ENCODE results near the gene RALGAPA2. TPM values are rescaled to one million over a fixed set of nuclear protein-coding genes. Genes with fewer than 3 reads are reported as not detected.
A peak's percentile ranks its signal among the peaks of the same experiment; 100 is the strongest.

Gene RALGAPA2
- 33.1 TPM for polyA plus RNA-seq
- long read RNA-seq, donor 1 = 0 reads
- long read RNA-seq, donor 2, partial matches to known transcripts = 5 of 5 reads
- long read RNA-seq, donor 2, other reads (novel, unspliced or antisense) = 0 of 5 reads
- long read RNA-seq, donor 3, partial matches to known transcripts = 35 of 35 reads
- long read RNA-seq, donor 3, other reads (novel, unspliced or antisense) = 0 of 35 reads
- long read RNA-seq, donor 4 = 0 reads
- long read RNA-seq, donor 5, full-length matches to known transcripts = 1 of 1 reads
- long read RNA-seq, donor 5, partial matches to known transcripts = 0 of 1 reads
- long read RNA-seq, donor 5, other reads (novel, unspliced or antisense) = 0 of 1 reads
- long read RNA-seq, donor 6 = 0 reads
- long read RNA-seq, donor 7 = 0 reads
- long read RNA-seq, donor 8, full-length matches to known transcripts = 1 of 16 reads
- long read RNA-seq, donor 8, partial matches to known transcripts = 15 of 16 reads
- long read RNA-seq, donor 8, other reads (novel, unspliced or antisense) = 0 of 16 reads
- long read RNA-seq, donor 9 = 0 reads
- long read RNA-seq, donor 10 = 0 reads
- long read RNA-seq, donor 11, partial matches to known transcripts = 21 of 21 reads
- long read RNA-seq, donor 11, other reads (novel, unspliced or antisense) = 0 of 21 reads

DNA sequence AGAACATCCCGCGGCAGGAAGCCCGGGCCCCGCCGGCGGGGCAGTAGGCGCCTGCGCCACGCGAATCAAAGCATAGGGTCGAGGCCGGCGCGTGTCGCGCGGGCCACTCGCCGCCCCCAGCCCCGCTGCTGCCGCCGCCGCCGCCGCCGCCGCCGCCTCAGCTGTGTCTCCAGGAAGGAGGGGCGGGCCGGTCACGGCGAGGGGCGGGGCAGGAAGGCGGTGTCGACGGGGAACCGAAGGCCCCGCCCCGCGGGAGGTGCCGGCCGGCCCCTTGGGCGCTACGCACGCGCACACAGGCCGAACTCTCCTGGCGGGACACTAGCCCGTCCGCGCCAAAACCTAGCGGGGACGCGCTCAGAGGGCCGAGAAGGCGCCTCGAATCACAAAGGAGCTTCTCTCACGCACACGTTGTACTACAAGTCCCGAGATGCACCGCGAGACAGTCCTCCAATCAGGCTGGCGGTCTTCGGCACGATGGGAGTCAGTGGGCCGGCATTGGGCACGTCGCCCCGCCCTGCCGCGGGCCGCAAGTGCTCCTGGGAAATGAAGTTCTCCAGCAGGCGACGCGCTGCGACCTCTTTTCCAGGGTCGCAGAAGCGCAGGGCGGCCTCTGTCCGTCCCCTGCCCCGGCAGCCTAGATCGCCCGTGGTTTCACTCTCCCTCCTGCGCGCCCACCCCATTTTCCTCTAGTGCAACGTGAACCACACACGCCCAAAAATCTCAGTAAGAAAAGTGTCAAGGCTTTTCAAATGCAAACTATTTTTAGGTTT is at the start of gene RALGAPA2:
RALGAPA2 (minus strand) TSS at position 171 of the 770 bp plus-strand sequence; CDS start at position 7, 164 bp downstream.
- Histone ChIP-seq H3K4me3 (ENCODE audit: low read length) (peak within 1 kb of the TSS; percentile 66), H3K4me1 (ENCODE audit: control insufficient read depth, insufficient read depth, low read length) (peaks cover 9% of the 10 kb centered on the region), H3K36me3 (ENCODE audit: control insufficient read depth, insufficient read depth, low read length) (no peaks in the 10 kb centered on the region), H3K9me3 (ENCODE audit: control insufficient read depth, low read depth, low read length) (no peaks in the 10 kb centered on the region), H3K27me3 (ENCODE audit: control insufficient read depth, insufficient read depth, low read length) (no peaks in the 10 kb centered on the region), H3K27ac (ENCODE audit: low read length) (peak within 1 kb of the TSS; percentile 93)
- DNase-seq = peak; percentile 98 to 99
- no CpG with 5 or more reads among the region's 87 CpGs for WGBS (ENCODE audit: insufficient coverage, low lambda C conversion rate)

- H3K9me3 ChIP-seq (ENCODE audit: control insufficient read depth, low read depth, low read length) = no peaks in the 10 kb centered on the region
- H3K36me3 ChIP-seq (ENCODE audit: control insufficient read depth, insufficient read depth, low read length) = no peaks in the 10 kb centered on the region
- DNase-seq = no peak
- no peaks in the 10 kb centered on the region for H3K27me3 ChIP-seq (ENCODE audit: control insufficient read depth, insufficient read depth, low read length)
- H3K27ac ChIP-seq (ENCODE audit: low read length) = no peak overlapping the region
- no peak overlapping the region for H3K4me3 ChIP-seq (ENCODE audit: low read length)
- WGBS (ENCODE audit: insufficient coverage, low lambda C conversion rate) = no CpG with 5 or more reads among the region's 1 CpG
- H3K4me1 ChIP-seq (ENCODE audit: control insufficient read depth, insufficient read depth, low read length) = peaks cover 5% of the 10 kb centered on the region
Measured at GRCh38 chr20:20761301-20761700, 48.9 kb upstream of the RALGAPA2 start.

- peak; percentile 57 to 77 for DNase-seq
- Histone ChIP-seq H3K27ac (ENCODE audit: low read length) (peak overlapping the region; percentile 42), H3K4me1 (ENCODE audit: control insufficient read depth, insufficient read depth, low read length) (peaks cover 5% of the 10 kb centered on the region), H3K4me3 (ENCODE audit: low read length) (no peak overlapping the region), H3K36me3 (ENCODE audit: control insufficient read depth, insufficient read depth, low read length) (no peaks in the 10 kb centered on the region), H3K27me3 (ENCODE audit: control insufficient read depth, insufficient read depth, low read length) (no peaks in the 10 kb centered on the region), H3K9me3 (ENCODE audit: control insufficient read depth, low read depth, low read length) (no peaks in the 10 kb centered on the region)
- 0% methylated on average over 2 of the region's 6 CpGs for WGBS (ENCODE audit: insufficient coverage, low lambda C conversion rate)
Measured at GRCh38 chr20:20759132-20759531, 46.7 kb upstream of the RALGAPA2 start.

DNA sequence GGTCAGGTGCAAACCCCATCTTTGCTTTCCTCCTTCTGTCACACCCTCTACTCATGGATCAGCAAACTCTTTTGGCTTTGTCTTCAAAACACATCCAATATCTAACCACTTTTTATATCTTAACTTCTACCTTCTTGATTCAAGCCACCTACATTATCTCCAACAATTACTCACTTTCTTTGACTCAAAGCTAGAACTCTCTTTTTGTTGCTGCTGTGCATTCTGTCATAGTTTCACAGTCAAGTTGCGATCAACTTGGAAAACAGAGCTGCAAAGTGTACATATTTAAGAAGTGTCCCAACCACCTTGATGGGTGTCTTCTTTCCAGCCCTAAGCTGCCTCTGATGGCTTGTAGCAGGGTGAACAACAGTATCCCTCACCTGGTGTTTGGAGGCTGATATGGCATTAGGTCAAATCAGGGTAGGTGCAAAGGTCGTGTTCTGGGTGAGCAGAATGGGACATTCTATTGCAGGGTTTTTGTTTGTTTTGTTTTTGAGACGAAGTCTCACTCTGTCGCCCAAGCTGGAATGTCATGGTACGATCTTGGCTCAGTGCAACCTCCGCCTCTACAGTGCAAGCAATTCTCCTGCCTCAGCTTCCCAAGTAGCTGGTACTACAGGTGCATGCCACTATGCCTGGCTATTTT is 43.4 kb upstream of the RALGAPA2 start:
- no CpG with 5 or more reads among the region's 6 CpGs for WGBS (ENCODE audit: insufficient coverage, low lambda C conversion rate)
- Histone ChIP-seq H3K9me3 (ENCODE audit: control insufficient read depth, low read depth, low read length) (no peaks in the 10 kb centered on the region), H3K4me3 (ENCODE audit: low read length) (no peak overlapping the region), H3K4me1 (ENCODE audit: control insufficient read depth, insufficient read depth, low read length) (peaks cover 5% of the 10 kb centered on the region), H3K36me3 (ENCODE audit: control insufficient read depth, insufficient read depth, low read length) (no peaks in the 10 kb centered on the region), H3K27ac (ENCODE audit: low read length) (no peak overlapping the region), H3K27me3 (ENCODE audit: control insufficient read depth, insufficient read depth, low read length) (no peaks in the 10 kb centered on the region)
- no peak for DNase-seq

DNA sequence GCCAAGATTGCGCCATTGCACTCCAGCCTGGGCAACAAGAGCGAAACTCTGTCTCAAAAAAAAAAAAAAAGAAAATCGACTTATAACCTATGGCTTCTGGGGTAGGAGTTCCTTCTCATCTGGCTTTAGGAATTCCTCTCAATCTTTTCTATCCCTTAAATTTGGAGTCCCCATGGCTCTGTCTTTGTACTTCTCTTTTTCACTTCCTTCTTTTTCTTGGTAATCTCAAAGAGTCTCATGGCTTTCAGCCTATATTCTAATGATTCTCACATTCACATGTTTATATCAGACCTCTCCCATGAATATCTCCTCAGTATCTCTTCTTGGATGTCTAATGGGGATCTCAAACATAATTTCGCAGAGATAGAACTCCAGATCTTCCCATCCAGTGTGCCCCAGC is 42.8 kb upstream of the RALGAPA2 start:
- Histone ChIP-seq H3K36me3 (ENCODE audit: control insufficient read depth, insufficient read depth, low read length) (no peaks in the 10 kb centered on the region), H3K27ac (ENCODE audit: low read length) (no peak overlapping the region), H3K4me3 (ENCODE audit: low read length) (no peak overlapping the region), H3K27me3 (ENCODE audit: control insufficient read depth, insufficient read depth, low read length) (no peaks in the 10 kb centered on the region), H3K9me3 (ENCODE audit: control insufficient read depth, low read depth, low read length) (no peaks in the 10 kb centered on the region), H3K4me1 (ENCODE audit: control insufficient read depth, insufficient read depth, low read length) (peaks cover 5% of the 10 kb centered on the region)
- no peak for DNase-seq
- 100% methylated on average over 1 of the region's 4 CpGs for WGBS (ENCODE audit: insufficient coverage, low lambda C conversion rate)

GRCh38 chr20:20754714-20755113 is 42.3 kb upstream of the RALGAPA2 start:
- H3K27me3 ChIP-seq (ENCODE audit: control insufficient read depth, insufficient read depth, low read length) = no peaks in the 10 kb centered on the region
- H3K4me1 ChIP-seq (ENCODE audit: control insufficient read depth, insufficient read depth, low read length) = peaks cover 5% of the 10 kb centered on the region
- no peaks in the 10 kb centered on the region for H3K9me3 ChIP-seq (ENCODE audit: control insufficient read depth, low read depth, low read length)
- H3K27ac ChIP-seq (ENCODE audit: low read length) = no peak overlapping the region
- no peak overlapping the region for H3K4me3 ChIP-seq (ENCODE audit: low read length)
- no peaks in the 10 kb centered on the region for H3K36me3 ChIP-seq (ENCODE audit: control insufficient read depth, insufficient read depth, low read length)
- no peak for DNase-seq
- no CpG with 5 or more reads among the region's 3 CpGs for WGBS (ENCODE audit: insufficient coverage, low lambda C conversion rate)

DNA sequence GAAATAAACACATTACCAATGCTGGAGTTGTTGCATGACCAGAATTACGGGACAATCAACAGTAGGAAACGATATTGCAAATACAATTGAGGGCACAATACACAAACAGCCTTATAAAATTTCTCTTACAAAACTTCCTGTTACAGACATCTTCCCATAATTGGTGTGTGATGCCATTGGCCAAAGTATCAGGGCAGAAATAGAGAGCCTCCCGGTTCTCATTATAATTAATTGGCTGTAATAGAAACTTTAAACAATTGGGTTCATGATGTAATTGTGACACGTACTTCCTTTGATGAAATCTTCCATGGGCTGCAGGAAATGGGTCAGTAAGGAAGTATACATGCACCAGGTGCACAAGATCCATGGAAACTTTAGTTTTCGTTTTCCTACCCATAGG is 40.3 kb upstream of the RALGAPA2 start:
- Histone ChIP-seq H3K4me3 (ENCODE audit: low read length) (no peak overlapping the region), H3K4me1 (ENCODE audit: control insufficient read depth, insufficient read depth, low read length) (no peaks in the 10 kb centered on the region), H3K27me3 (ENCODE audit: control insufficient read depth, insufficient read depth, low read length) (no peaks in the 10 kb centered on the region), H3K27ac (ENCODE audit: low read length) (no peak overlapping the region), H3K9me3 (ENCODE audit: control insufficient read depth, low read depth, low read length) (no peaks in the 10 kb centered on the region), H3K36me3 (ENCODE audit: control insufficient read depth, insufficient read depth, low read length) (no peaks in the 10 kb centered on the region)
- DNase-seq = no peak
- WGBS (ENCODE audit: insufficient coverage, low lambda C conversion rate) = 80% methylated on average over 2 of the region's 5 CpGs

DNA sequence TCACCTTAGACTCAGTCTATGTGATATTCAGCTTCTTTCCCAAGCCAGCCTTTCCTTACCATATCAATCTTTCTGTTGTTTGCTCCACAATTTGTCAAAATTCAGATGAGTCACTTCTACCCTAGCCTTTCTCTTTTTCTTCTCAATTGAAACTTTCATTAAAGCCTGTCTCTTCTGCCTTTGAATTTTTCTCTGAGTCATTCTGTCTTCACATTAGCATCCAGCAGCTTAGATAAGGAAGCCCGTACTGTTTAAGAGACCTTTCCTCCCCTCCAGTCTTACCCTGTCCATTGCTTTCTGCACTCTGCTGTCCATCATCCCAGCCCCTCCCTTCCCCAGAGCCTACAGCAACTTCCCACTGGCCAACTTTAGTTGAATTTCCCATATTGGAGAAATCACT is 34.9 kb upstream of the RALGAPA2 start:
- Histone ChIP-seq H3K27me3 (ENCODE audit: control insufficient read depth, insufficient read depth, low read length) (no peaks in the 10 kb centered on the region), H3K4me3 (ENCODE audit: low read length) (no peak overlapping the region), H3K36me3 (ENCODE audit: control insufficient read depth, insufficient read depth, low read length) (no peaks in the 10 kb centered on the region), H3K27ac (ENCODE audit: low read length) (no peak overlapping the region), H3K9me3 (ENCODE audit: control insufficient read depth, low read depth, low read length) (no peaks in the 10 kb centered on the region), H3K4me1 (ENCODE audit: control insufficient read depth, insufficient read depth, low read length) (peaks cover 7% of the 10 kb centered on the region)
- no peak for DNase-seq
- WGBS (ENCODE audit: insufficient coverage, low lambda C conversion rate) = no CpG with 5 or more reads among the region's 1 CpG

DNA sequence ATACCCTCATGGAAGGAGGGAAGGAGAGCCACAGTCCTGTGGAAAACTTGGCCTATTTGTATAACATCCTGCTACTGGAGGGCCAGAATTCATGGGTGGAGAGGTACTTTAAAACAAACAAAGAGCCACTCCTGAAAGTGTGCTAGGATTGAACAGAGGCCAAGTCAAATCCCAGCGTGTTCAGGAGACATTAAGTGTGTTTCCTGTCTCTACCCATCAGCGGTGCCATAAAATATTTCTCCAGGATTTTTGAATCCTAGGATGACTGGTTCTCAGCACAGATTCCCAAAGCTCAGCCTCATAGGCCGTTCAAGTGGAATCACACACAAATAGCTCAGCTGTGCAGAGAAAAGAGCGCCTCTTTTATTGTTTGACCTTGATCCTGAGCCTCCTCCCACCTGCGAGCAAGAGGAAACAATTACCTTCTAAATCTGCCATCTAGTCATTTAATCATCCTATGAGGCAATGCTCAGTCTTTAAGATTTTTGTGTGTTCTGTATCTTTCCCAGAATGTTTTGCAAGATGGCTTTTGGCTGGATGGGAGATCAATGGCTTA is 31.8 kb upstream of the RALGAPA2 start:
- peak in 1 of 2 donors; percentile 14 for DNase-seq
- Histone ChIP-seq H3K27me3 (ENCODE audit: control insufficient read depth, insufficient read depth, low read length) (no peaks in the 10 kb centered on the region), H3K27ac (ENCODE audit: low read length) (peak overlapping the region; percentile 43), H3K4me1 (ENCODE audit: control insufficient read depth, insufficient read depth, low read length) (peaks cover 7% of the 10 kb centered on the region), H3K36me3 (ENCODE audit: control insufficient read depth, insufficient read depth, low read length) (no peaks in the 10 kb centered on the region), H3K4me3 (ENCODE audit: low read length) (no peak overlapping the region), H3K9me3 (ENCODE audit: control insufficient read depth, low read depth, low read length) (no peaks in the 10 kb centered on the region)
- no CpG with 5 or more reads among the region's 5 CpGs for WGBS (ENCODE audit: insufficient coverage, low lambda C conversion rate)
